Natural killer cell (primary cell): Measurements from ENCODE around the gene SKA3. TPM values are rescaled to one million over a fixed set of nuclear protein-coding genes. Genes with fewer than 3 reads are reported as not detected.
A peak's percentile ranks its signal among the peaks of the same experiment; 100 is the strongest.
"Not testable (repeated sequence)": the region's sequence is repeated elsewhere in the genome, so short reads cannot be mapped to it uniquely, and the experiment has no call there.

Source experiments
- ATAC-seq, 3 donors: fragments of 150-1000 bp in 2 of 3; fragments of 200-7000 bp in 1 of 3; cut with Tn5 transposase; 1 replicate in 1 of 3; 2 replicates in 2 of 3; pipeline ENCODE4 v1.10.0; 2021; ENCODE audit warnings: mild to moderate bottlenecking in 2 of 3, moderate library complexity in 2 of 3
- DNase-seq, 2 donors: peaks; one replicate each; pipeline versions ENCODE4 v3.0.0 to v3.0.0-alpha.2; 2013 to 2021; ENCODE audit warnings: mixed read lengths in 1 of 2
- H3K27ac ChIP-seq: one replicate; pipeline ENCODE4 v1.5.1; 2013; ENCODE audit warnings: mild to moderate bottlenecking, low read length
- H3K27me3 ChIP-seq: one replicate; pipeline ENCODE4 v1.6.1; 2013; ENCODE audit warnings: low read length; ENCODE audit not compliant: control insufficient read depth, insufficient read depth
- H3K36me3 ChIP-seq: one replicate; pipeline ENCODE4 v1.6.1; 2013; ENCODE audit warnings: low read length; ENCODE audit not compliant: control insufficient read depth, insufficient read depth
- H3K4me1 ChIP-seq: one replicate; pipeline ENCODE4 v1.6.1; 2013; ENCODE audit warnings: low read length; ENCODE audit not compliant: control insufficient read depth, insufficient read depth
- H3K4me3 ChIP-seq: one replicate; pipeline ENCODE4 v1.5.1; 2013; ENCODE audit warnings: low read length
- H3K9me3 ChIP-seq: one replicate; pipeline ENCODE4 v1.6.1; 2013; ENCODE audit warnings: low read length; ENCODE audit not compliant: control insufficient read depth, insufficient read depth
- H3K27ac Mint-ChIP-seq, 2 donors: one replicate each; pipeline ENCODE4 v1.8.0; 2022; ENCODE audit warnings: mild to moderate bottlenecking in 2 of 2, mixed read lengths in 2 of 2, moderate library complexity in 1 of 2
- H3K27me3 Mint-ChIP-seq, 2 donors: one replicate each; pipeline ENCODE4 v1.8.0; 2022; ENCODE audit warnings: low read depth in 2 of 2, mixed read lengths in 2 of 2
- H3K36me3 Mint-ChIP-seq: one replicate; pipeline ENCODE4 v1.8.0; 2022; ENCODE audit warnings: mixed read lengths
- H3K4me1 Mint-ChIP-seq, 2 donors: one replicate each; pipeline ENCODE4 v1.8.0; 2022; ENCODE audit warnings: mixed read lengths in 2 of 2
- H3K4me3 Mint-ChIP-seq: one replicate; pipeline ENCODE4 v1.8.0; 2022; ENCODE audit warnings: mild to moderate bottlenecking, moderate library complexity, mixed read lengths
- H3K9me3 Mint-ChIP-seq, 2 donors: one replicate each; pipeline ENCODE4 v1.8.0; 2022; ENCODE audit warnings: mixed read lengths in 2 of 2
- CTCF ChIP-seq: fragments of 200-600 bp; IDR thresholded peaks from one replicate; pipeline ENCODE4 v1.8.0; 2022; ENCODE audit warnings: antibody characterized with exemption
- WGBS: methylation state at CpG from one replicate; pipeline ENCODE4 v1.1.7; 2013; ENCODE audit warnings: missing lambda C conversion rate; ENCODE audit not compliant: insufficient coverage; 5-methylcytosine and 5-hydroxymethylcytosine counted together
- intact Hi-C: fragments of 100-400 bp; cut with micrococcal nuclease; formaldehyde crosslinking; loops from one replicate; pipeline ENCODE4 v1.14.2; 2022
- total RNA-seq, 4 donors: library from RNA; stranded (reverse); fragments of 120-200 nt in 1 of 4; gene quantifications; one replicate each; pipeline versions ENCODE4 v1.2.3 to v1.2.4, GENCODE V29; 2013 to 2022

Gene SKA3
- total RNA-seq, 3 donors from 2014 or later (not counting 1 experiment from before 2014, with no cell fraction given): 1.3 to 3.2 (median 1.4) TPM

- DNase-seq (no peak), ATAC-seq (peak in 1 of 3 donors; percentile 59)
- H3K4me3 ChIP-seq: no peak overlapping the region
- H3K4me1 ChIP-seq: peaks cover 12% of the 10 kb centered on the region
- H3K27ac ChIP-seq: no peak overlapping the region
- H3K4me3 Mint-ChIP-seq: peak overlapping the region; percentile 85
- peaks cover 11% of the 10 kb centered on the region for H3K36me3 Mint-ChIP-seq
- H3K27me3 Mint-ChIP-seq: peaks cover 33 to 61% of the 10 kb centered on the region in 2 donors
- no peaks in the 10 kb centered on the region for H3K9me3 ChIP-seq
- TF ChIP-seq CTCF: no peak
- peak overlapping the region; percentile 19 to 30 for H3K27ac Mint-ChIP-seq
- intact Hi-C loops: no loop called here
- peaks cover 6% of the 10 kb centered on the region for H3K27me3 ChIP-seq
- 3% methylated on average over 3 of the region's 3 CpGs for WGBS
- peaks cover 2 to 7% of the 10 kb centered on the region in 2 donors for H3K9me3 Mint-ChIP-seq
- no peaks in the 10 kb centered on the region for H3K36me3 ChIP-seq
- peaks cover 18 to 19% of the 10 kb centered on the region in 2 donors for H3K4me1 Mint-ChIP-seq
These were observed 42.7 kb upstream of the SKA3 start for GRCh38 chr13:21219036-21219381.

- no peak overlapping the region for H3K27ac ChIP-seq
- peaks cover 6% of the 10 kb centered on the region for H3K27me3 ChIP-seq
- no peak for TF ChIP-seq CTCF
- Mint-ChIP-seq H3K4me3 (peak overlapping the region; percentile 85), H3K27me3 (peaks cover 35 to 64% of the 10 kb centered on the region in 2 donors), H3K4me1 (peaks cover 18 to 19% of the 10 kb centered on the region in 2 donors), H3K36me3 (peaks cover 11% of the 10 kb centered on the region), H3K9me3 (peaks cover 2 to 7% of the 10 kb centered on the region in 2 donors), H3K27ac (peak overlapping the region; percentile 19 to 30)
- ATAC-seq (peak; percentile 80 to 94 (median 82)), DNase-seq (peak in 1 of 2 donors; percentile 24)
- intact Hi-C loops: no loop called here
- H3K9me3 ChIP-seq: no peaks in the 10 kb centered on the region
- 29% methylated on average over 7 of the region's 7 CpGs for WGBS
- H3K36me3 ChIP-seq: no peaks in the 10 kb centered on the region
- H3K4me3 ChIP-seq: no peak overlapping the region
- peaks cover 12% of the 10 kb centered on the region for H3K4me1 ChIP-seq
These were observed 42.1 kb upstream of the SKA3 start for GRCh38 chr13:21218351-21219035.

GRCh38 chr13:21216332-21216731 lies 40.0 kb upstream of the SKA3 start:
- no peak overlapping the region for H3K4me3 ChIP-seq
- 85% methylated on average over 13 of the region's 13 CpGs for WGBS
- H3K27me3 ChIP-seq: peaks cover 3% of the 10 kb centered on the region
- Mint-ChIP-seq H3K4me1 (peaks cover 18 to 19% of the 10 kb centered on the region in 2 donors), H3K4me3 (no peak overlapping the region), H3K27me3 (peaks cover 38 to 64% of the 10 kb centered on the region in 2 donors), H3K36me3 (peaks cover 11% of the 10 kb centered on the region), H3K9me3 (peaks cover 2 to 3% of the 10 kb centered on the region in 2 donors), H3K27ac (no peak overlapping the region)
- H3K27ac ChIP-seq: no peak overlapping the region
- H3K36me3 ChIP-seq: no peaks in the 10 kb centered on the region
- H3K9me3 ChIP-seq: peaks cover 5% of the 10 kb centered on the region
- no peak for DNase-seq
- no peak for TF ChIP-seq CTCF
- no peak for ATAC-seq
- H3K4me1 ChIP-seq: peaks cover 12% of the 10 kb centered on the region
- intact Hi-C loops: no loop called here

- WGBS: 95% methylated on average over 5 of the region's 6 CpGs
- H3K36me3 ChIP-seq, DNase-seq, H3K9me3 Mint-ChIP-seq, intact Hi-C loops, H3K27ac Mint-ChIP-seq, H3K27me3 ChIP-seq, ATAC-seq, H3K9me3 ChIP-seq, H3K4me3 ChIP-seq, H3K27ac ChIP-seq, H3K36me3 Mint-ChIP-seq, H3K4me3 Mint-ChIP-seq: not testable (repeated sequence)
- H3K4me1 Mint-ChIP-seq: peaks cover 18 to 19% of the 10 kb centered on the region in 2 donors
- peaks cover 40 to 65% of the 10 kb centered on the region in 2 donors for H3K27me3 Mint-ChIP-seq
- peaks cover 12% of the 10 kb centered on the region for H3K4me1 ChIP-seq
These were observed 39.1 kb upstream of the SKA3 start for GRCh38 chr13:21215419-21215818.
